Measurements from ENCODE around the gene ZIC4. TPM values are rescaled to one million over a fixed set of nuclear protein-coding genes. Genes with fewer than 3 reads are reported as not detected.
A peak's percentile ranks its signal among the peaks of the same experiment; 100 is the strongest.

ZIC4 gene
- total RNA-seq, 2 experiments from 2014 or later: not detected

GRCh38 chr3:147410116-147410525 lies 3.8 kb upstream of the ZIC4 start:
- CTCF ChIA-PET: no interaction called here
- peaks cover 86 to 99% of the 10 kb centered on the region in 2 experiments for H3K27me3 ChIP-seq (ENCODE audit: control insufficient read depth in 1 of 2, insufficient read depth in 2 of 2, low read length in 2 of 2)

GRCh38 chr3:147409143-147410115 lies 3.1 kb upstream of the ZIC4 start, which contains the start of gene ZIC1:
Gene ZIC1 (plus strand): TSS chr3:147409365. CDS start chr3:147410113, 748 bp downstream.
- no peak for ATAC-seq (ENCODE audit: poor library complexity)
- Histone ChIP-seq H3K4me3 (ENCODE audit: low read length) (no peak within 1 kb of the TSS), H3K9me3 (ENCODE audit: control insufficient read depth in 1 of 2, insufficient read depth in 1 of 2, low read length in 2 of 2) (peaks cover 4 to 80% of the 10 kb centered on the region in 2 experiments), H3K27me3 (ENCODE audit: control insufficient read depth in 1 of 2, insufficient read depth in 2 of 2, low read length in 2 of 2) (peaks cover 88 to 99% of the 10 kb centered on the region in 2 experiments), H3K27ac (ENCODE audit: low read depth in 1 of 2, low read length in 2 of 2) (no peak within 1 kb of the TSS), H3K4me1 (ENCODE audit: insufficient read depth, low read length) (peaks cover 26% of the 10 kb centered on the region), H3K36me3 (ENCODE audit: insufficient read depth, low read length) (no peaks in the 10 kb centered on the region)
- ChIA-PET POLR2A (no interaction called here), CTCF (no interaction called here)
- Mint-ChIP-seq H3K27ac (no peak within 1 kb of the TSS), H3K9me3 (peaks cover 5% of the 10 kb centered on the region), H3K4me3 (peak within 1 kb of the TSS; percentile 58), H3K36me3 (ENCODE audit: low read depth) (no peaks in the 10 kb centered on the region), H3K4me1 (ENCODE audit: low read depth) (peaks cover 23% of the 10 kb centered on the region), H3K27me3 (peaks cover 86% of the 10 kb centered on the region)
- TF ChIP-seq CTCF (IDR thresholded peaks at IDR 0.05): no peak
- intact Hi-C loops (cut with DNase I, micrococcal nuclease): no loop called here
- DNase-seq: no peak

More at GRCh38 chr3:147410116-147410525, 3.8 kb upstream of the ZIC4 start:
- no peak for DNase-seq
- no peak for ATAC-seq (ENCODE audit: poor library complexity)
- Histone ChIP-seq H3K4me3 (ENCODE audit: low read length) (no peak overlapping the region), H3K36me3 (ENCODE audit: insufficient read depth, low read length) (no peaks in the 10 kb centered on the region), H3K9me3 (ENCODE audit: control insufficient read depth in 1 of 2, insufficient read depth in 1 of 2, low read length in 2 of 2) (peaks cover 9 to 73% of the 10 kb centered on the region in 2 experiments), H3K27ac (ENCODE audit: low read depth in 1 of 2, low read length in 2 of 2) (no peak overlapping the region), H3K4me1 (ENCODE audit: insufficient read depth, low read length) (peaks cover 26% of the 10 kb centered on the region)
- POLR2A ChIA-PET: no interaction called here
- peaks cover 11% of the 10 kb centered on the region for H3K9me3 Mint-ChIP-seq
- H3K4me1 Mint-ChIP-seq (ENCODE audit: low read depth): peaks cover 24% of the 10 kb centered on the region
- intact Hi-C loops (cut with DNase I, micrococcal nuclease): no loop called here
- H3K27ac Mint-ChIP-seq: no peak overlapping the region
- TF ChIP-seq CTCF (IDR thresholded peaks at IDR 0.05): no peak
- H3K27me3 Mint-ChIP-seq: peaks cover 89% of the 10 kb centered on the region
- no peaks in the 10 kb centered on the region for H3K36me3 Mint-ChIP-seq (ENCODE audit: low read depth)
- H3K4me3 Mint-ChIP-seq: no peak overlapping the region

- no peak for DNase-seq
- H3K27ac ChIP-seq (ENCODE audit: low read depth in 1 of 2, low read length in 2 of 2): no peak overlapping the region
- H3K4me1 ChIP-seq (ENCODE audit: insufficient read depth, low read length): peaks cover 23% of the 10 kb centered on the region
- intact Hi-C loops (cut with DNase I, micrococcal nuclease): no loop called here
- H3K9me3 ChIP-seq (ENCODE audit: control insufficient read depth in 1 of 2, insufficient read depth in 1 of 2, low read length in 2 of 2): peaks cover 4 to 76% of the 10 kb centered on the region in 2 experiments
- H3K4me1 Mint-ChIP-seq (ENCODE audit: low read depth): peaks cover 16% of the 10 kb centered on the region
- no peak for ATAC-seq (ENCODE audit: poor library complexity)
- H3K36me3 ChIP-seq (ENCODE audit: insufficient read depth, low read length): no peaks in the 10 kb centered on the region
- peaks cover 5% of the 10 kb centered on the region for H3K9me3 Mint-ChIP-seq
- H3K27me3 Mint-ChIP-seq: peaks cover 87% of the 10 kb centered on the region
- ChIA-PET POLR2A (no interaction called here), CTCF (no interaction called here)
- H3K27me3 ChIP-seq (ENCODE audit: control insufficient read depth in 1 of 2, insufficient read depth in 2 of 2, low read length in 2 of 2): peaks cover 89 to 100% of the 10 kb centered on the region in 2 experiments
- H3K27ac Mint-ChIP-seq: no peak overlapping the region
- no peaks in the 10 kb centered on the region for H3K36me3 Mint-ChIP-seq (ENCODE audit: low read depth)
- H3K4me3 ChIP-seq (ENCODE audit: low read length): no peak overlapping the region
- H3K4me3 Mint-ChIP-seq: peak overlapping the region; percentile 58
- TF ChIP-seq CTCF (IDR thresholded peaks at IDR 0.05): no peak
Measured at GRCh38 chr3:147408188-147409100, 2.1 kb upstream of the ZIC4 start.
